ENCODE results near the gene MARK2. TPM values are rescaled to one million over a fixed set of nuclear protein-coding genes. Genes with fewer than 3 reads are reported as not detected.

The MARK2 gene
- total RNA-seq, 1 experiment from 2014 or later, result 39.8 TPM

DNA sequence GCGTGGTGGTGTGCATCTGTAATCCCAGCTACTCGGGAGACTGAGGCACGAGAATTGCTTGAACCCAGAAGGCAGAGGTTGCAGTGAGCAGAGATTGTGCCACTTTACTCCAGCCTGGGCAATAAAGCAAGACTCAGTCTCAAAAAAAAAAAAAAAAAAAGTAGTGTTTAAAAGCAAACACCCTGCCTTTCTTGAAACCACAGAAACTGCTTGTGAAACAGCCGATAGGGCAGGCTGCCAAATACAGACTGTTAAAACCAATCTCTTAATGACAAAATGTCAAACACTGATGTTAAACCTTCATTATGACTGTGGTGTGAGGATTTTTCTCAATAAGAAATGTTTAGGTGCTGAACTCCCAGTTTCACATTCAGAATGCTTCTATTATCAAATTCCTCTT, 27.3 kb downstream of the MARK2 start:
- H3K4me1 Mint-ChIP-seq (ENCODE audit: insufficient read depth, unreplicated experiment), result peaks cover 43% of the 10 kb centered on the region
- BruUV-seq (replicated peaks), result no TSS peak
- peak; percentile 83 for DNase-seq (ENCODE audit: unreplicated experiment)
- ChIA-PET POLR2A (interaction anchor here (0.6 to 2.8 kb wide), 4 partner anchors 14 to 59 kb away, joined by 3 to 10 read pairs (median 4); no protein-coding TSS in a partner anchor), CTCF (interaction anchor here (1.4 to 1.9 kb wide), 3 partner anchors 15 to 80 kb away, joined by 5 to 13 read pairs (median 7); no protein-coding TSS in a partner anchor)
- no peaks in the 10 kb centered on the region for H3K9me3 Mint-ChIP-seq (ENCODE audit: unreplicated experiment)
- H3K27me3 Mint-ChIP-seq (ENCODE audit: insufficient read depth, unreplicated experiment), result no peaks in the 10 kb centered on the region
- H3K27ac Mint-ChIP-seq (ENCODE audit: low read depth, unreplicated experiment), result peak overlapping the region; percentile 13
- TF ChIP-seq CTCF (IDR thresholded peaks at IDR 0.05; ENCODE audit: unreplicated experiment), result no peak
- no peak overlapping the region for H3K4me3 Mint-ChIP-seq (ENCODE audit: unreplicated experiment)
- intact Hi-C loops (cut with micrococcal nuclease), result no loop called here
- peaks cover 23% of the 10 kb centered on the region for H3K36me3 Mint-ChIP-seq (ENCODE audit: insufficient read depth, unreplicated experiment)

GRCh38 chr11:63867511-63867910, 28.6 kb downstream of the MARK2 start:
- CTCF ChIA-PET, result interaction anchor here (0.6 to 1.9 kb wide), 6 partner anchors 17 to 79 kb away, joined by 3 to 13 read pairs (median 4); no protein-coding TSS in a partner anchor
- H3K4me1 Mint-ChIP-seq (ENCODE audit: insufficient read depth, unreplicated experiment), result peaks cover 51% of the 10 kb centered on the region
- POLR2A ChIA-PET, result interaction anchor here (0.7 to 2.8 kb wide), 5 partner anchors 17 to 29 kb away, joined by 3 to 19 read pairs (median 4); partner anchors contain the start of gene MARK2
- H3K27me3 Mint-ChIP-seq (ENCODE audit: insufficient read depth, unreplicated experiment), result no peaks in the 10 kb centered on the region
- no peak overlapping the region for H3K27ac Mint-ChIP-seq (ENCODE audit: low read depth, unreplicated experiment)
- intact Hi-C loops (cut with micrococcal nuclease), result no loop called here
- H3K4me3 Mint-ChIP-seq (ENCODE audit: unreplicated experiment), result no peak overlapping the region
- BruUV-seq (replicated peaks), result no TSS peak
- DNase-seq (ENCODE audit: unreplicated experiment), result no peak
- H3K36me3 Mint-ChIP-seq (ENCODE audit: insufficient read depth, unreplicated experiment), result peaks cover 15% of the 10 kb centered on the region
- TF ChIP-seq CTCF (IDR thresholded peaks at IDR 0.05; ENCODE audit: unreplicated experiment), result no peak
- no peaks in the 10 kb centered on the region for H3K9me3 Mint-ChIP-seq (ENCODE audit: unreplicated experiment)

GRCh38 chr11:63868399-63869064, 29.6 kb downstream of the MARK2 start:
- Mint-ChIP-seq H3K27ac (ENCODE audit: low read depth, unreplicated experiment) (peak overlapping the region; percentile 11), H3K27me3 (ENCODE audit: insufficient read depth, unreplicated experiment) (no peaks in the 10 kb centered on the region), H3K4me3 (ENCODE audit: unreplicated experiment) (no peak overlapping the region), H3K4me1 (ENCODE audit: insufficient read depth, unreplicated experiment) (peaks cover 47% of the 10 kb centered on the region), H3K9me3 (ENCODE audit: unreplicated experiment) (no peaks in the 10 kb centered on the region), H3K36me3 (ENCODE audit: insufficient read depth, unreplicated experiment) (peaks cover 11% of the 10 kb centered on the region)
- POLR2A ChIA-PET, result interaction anchor here (0.5 to 2.8 kb wide), 4 partner anchors 20 to 30 kb away, joined by 3 to 19 read pairs (median 12); partner anchors contain the start of gene MARK2
- no peak for DNase-seq (ENCODE audit: unreplicated experiment)
- no peak for TF ChIP-seq CTCF (IDR thresholded peaks at IDR 0.05; ENCODE audit: unreplicated experiment)
- CTCF ChIA-PET, result interaction anchor here (0.6 kb wide), 1 partner anchor 34 kb away, joined by 3 read pairs; no protein-coding TSS in a partner anchor
- no TSS peak for BruUV-seq (replicated peaks)
- intact Hi-C loops (cut with micrococcal nuclease), result no loop called here

DNA sequence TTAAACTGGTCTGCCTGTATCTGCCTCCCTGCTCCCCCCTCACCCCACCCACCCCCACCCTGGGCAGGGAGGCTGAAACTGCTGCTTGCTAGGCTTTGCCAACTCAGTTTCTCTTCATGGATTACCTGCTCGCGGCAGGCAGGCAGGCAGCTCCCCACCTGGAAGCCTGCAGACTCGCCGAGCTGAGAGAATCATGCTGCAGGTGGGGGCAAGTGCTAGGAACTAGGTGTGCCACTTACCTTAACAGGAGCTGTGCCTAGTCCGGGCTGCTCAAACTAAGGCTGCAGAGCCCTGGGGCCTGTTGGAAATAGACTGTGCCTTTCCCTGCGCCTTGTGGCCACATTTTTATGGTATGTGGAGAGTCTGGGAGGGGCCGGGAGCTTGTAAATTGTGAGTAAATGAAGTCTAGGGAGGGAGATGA, 30.3 kb downstream of the MARK2 start:
- intact Hi-C loops (cut with micrococcal nuclease), result no loop called here
- Mint-ChIP-seq H3K4me1 (ENCODE audit: insufficient read depth, unreplicated experiment) (peaks cover 47% of the 10 kb centered on the region), H3K36me3 (ENCODE audit: insufficient read depth, unreplicated experiment) (peaks cover 10% of the 10 kb centered on the region), H3K27me3 (ENCODE audit: insufficient read depth, unreplicated experiment) (no peaks in the 10 kb centered on the region), H3K4me3 (ENCODE audit: unreplicated experiment) (no peak overlapping the region), H3K27ac (ENCODE audit: low read depth, unreplicated experiment) (no peak overlapping the region), H3K9me3 (ENCODE audit: unreplicated experiment) (no peaks in the 10 kb centered on the region)
- TF ChIP-seq CTCF (IDR thresholded peaks at IDR 0.05; ENCODE audit: unreplicated experiment), result no peak
- POLR2A ChIA-PET, result interaction anchor here (0.5 to 2.7 kb wide), 3 partner anchors 20 to 30 kb away, joined by 3 to 19 read pairs (median 14); partner anchors contain the start of gene MARK2
- CTCF ChIA-PET, result interaction anchor here (0.6 to 2.2 kb wide), 2 partner anchors 31 to 33 kb away, joined by 3 to 19 read pairs; partner anchors contain the start of gene MARK2
- no TSS peak for BruUV-seq (replicated peaks)
- no peak for DNase-seq (ENCODE audit: unreplicated experiment)

All from MCF 10A (cell line).